Left renal pelvis (tissue), 4 donors: ENCODE data around the gene FBRSL1. TPM values are rescaled to one million over a fixed set of nuclear protein-coding genes. Genes with fewer than 3 reads are reported as not detected.
"Not testable (repeated sequence)": the region's sequence is repeated elsewhere in the genome, so short reads cannot be mapped to it uniquely, and the experiment has no call there.

Experiments used
- DNase-seq, 4 donors: peaks; one replicate each; pipeline ENCODE4 v3.0.0-alpha.2; 2013; ENCODE audit warnings: low read depth in 4 of 4, low spot score in 3 of 4
- polyA plus RNA-seq, 4 donors: library from polyadenylated mRNA; unstranded; fragments of 120-200 nt; gene quantifications; one replicate each; pipeline ENCODE4 v1.2.1, GENCODE V29; 2013; ENCODE audit not compliant: insufficient read length in 4 of 4

Gene FBRSL1
- polyA plus RNA-seq, 4 donors, result 34.5 to 93.9 (median 48.2) TPM

DNA sequence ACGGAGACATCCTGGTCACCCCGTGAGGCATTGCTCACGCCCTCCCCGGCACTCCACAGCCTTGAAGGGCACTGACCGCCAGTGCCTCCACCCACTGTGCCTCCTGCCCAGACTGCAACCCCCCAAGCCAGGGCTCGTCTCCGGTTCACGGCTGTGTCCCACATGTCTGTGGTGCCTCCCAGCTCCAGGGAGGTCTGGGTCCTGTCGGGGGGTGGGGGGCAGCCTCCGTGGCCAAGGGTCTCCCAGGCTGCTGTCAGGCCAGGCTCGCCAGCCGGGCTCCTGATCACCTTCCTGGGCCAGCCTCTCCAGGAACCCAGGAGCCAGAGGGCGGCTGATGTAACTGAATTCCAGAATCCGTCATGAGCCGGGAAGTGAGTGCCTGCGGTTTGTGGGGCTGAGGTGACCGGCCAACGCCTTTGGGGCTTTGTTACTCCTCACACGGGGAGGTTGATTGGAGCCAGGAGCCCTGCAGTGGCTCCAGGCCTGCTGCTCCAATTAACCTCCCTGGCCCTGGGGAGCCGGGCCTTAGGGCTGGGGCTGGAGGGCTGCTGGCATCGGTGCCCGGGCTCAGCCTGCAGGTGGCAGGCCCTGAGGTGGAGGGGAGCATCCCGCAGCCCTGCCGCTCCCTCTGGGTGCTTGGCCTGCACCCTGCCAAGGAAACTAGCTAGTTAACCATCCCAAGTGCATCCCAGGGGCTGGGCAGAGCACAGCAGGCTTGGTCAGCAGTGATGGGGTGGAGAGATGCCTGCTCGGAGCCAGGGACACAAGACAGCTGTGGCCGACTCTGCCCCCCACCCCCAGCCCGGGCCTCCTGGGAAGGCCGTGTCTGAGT lies 36.4 kb upstream of the FBRSL1 start:
- no peak for DNase-seq

DNA sequence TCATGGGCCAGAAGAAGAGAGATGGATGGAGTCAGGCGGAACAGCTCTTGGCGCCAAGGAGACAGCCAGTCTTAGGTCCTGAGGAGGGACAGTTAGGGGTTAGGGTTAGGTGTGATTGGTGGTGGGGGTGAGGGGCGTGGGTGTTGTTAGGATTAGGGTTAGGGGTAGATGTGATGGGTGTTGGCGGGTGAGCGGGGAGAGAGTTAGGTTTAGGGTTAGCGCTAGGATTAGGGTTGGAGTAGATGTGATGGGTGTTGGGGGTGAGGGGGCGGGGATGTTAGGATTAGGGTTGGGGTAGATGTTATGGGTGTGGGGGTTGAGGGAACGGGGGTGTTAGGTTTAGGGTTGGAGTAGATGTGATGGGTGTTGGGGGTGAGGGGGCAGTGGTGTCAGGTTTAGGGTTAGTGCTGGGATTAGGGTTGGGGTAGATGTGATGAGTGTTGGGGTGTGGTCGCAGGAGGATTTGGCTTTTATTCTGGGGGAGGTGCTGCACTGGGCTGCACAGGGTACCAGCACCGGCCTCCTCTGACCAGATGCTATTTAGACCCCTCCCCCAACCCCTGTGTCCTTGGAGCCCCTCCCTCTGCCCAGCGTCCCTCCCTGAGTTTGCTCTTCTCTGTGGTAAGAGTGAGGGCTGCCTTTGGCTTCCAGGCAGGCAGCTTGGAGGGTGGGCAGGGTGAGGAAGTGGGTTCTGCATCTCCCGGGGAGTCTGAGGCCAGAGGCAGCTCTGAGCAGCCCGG lies 35.6 kb upstream of the FBRSL1 start:
- no peak for DNase-seq

DNA sequence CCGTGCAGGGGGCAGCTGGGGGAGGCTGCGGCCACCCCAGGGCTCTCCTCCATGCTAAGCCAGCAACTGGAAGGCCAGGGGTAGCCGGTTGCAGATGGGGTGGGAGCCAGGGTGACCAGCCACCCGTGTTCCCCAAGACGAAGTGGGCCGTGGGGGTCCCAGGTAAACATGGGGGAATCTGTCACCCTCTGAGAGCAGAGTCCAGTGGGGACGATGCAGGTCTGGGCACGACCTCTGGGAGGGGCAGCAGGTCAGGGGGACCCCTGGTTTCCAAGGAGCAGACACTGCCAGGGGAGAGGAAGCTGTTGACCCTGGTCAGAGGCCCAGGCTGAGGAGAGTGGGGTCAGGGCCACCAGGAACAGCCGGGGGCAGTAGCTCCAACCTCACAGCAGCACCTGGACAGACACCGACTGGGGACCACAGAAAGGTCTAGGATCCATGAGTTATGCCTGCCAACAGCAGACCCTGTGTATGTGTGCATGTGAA lies 35.0 kb upstream of the FBRSL1 start:
- no peak for DNase-seq

DNA sequence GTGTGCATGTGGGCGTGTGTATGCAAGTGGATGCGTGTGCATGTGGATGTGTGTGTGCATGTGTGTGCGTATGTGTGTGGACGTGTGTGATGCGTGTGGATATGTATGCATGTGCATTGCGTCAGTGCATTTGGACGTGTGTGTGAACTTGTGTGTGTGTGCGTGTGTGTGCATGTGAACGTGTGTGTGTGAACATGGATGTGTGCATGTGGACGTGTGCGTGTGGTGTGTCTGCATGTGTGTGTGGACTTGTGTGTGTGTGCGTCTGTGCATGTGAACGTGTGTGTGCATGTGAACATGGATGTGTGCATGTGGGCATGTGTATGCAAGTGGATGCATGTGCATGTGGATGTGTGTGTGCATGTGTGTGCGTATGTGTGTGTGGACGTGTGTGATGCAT lies 34.4 kb upstream of the FBRSL1 start:
- no peak for DNase-seq

DNA sequence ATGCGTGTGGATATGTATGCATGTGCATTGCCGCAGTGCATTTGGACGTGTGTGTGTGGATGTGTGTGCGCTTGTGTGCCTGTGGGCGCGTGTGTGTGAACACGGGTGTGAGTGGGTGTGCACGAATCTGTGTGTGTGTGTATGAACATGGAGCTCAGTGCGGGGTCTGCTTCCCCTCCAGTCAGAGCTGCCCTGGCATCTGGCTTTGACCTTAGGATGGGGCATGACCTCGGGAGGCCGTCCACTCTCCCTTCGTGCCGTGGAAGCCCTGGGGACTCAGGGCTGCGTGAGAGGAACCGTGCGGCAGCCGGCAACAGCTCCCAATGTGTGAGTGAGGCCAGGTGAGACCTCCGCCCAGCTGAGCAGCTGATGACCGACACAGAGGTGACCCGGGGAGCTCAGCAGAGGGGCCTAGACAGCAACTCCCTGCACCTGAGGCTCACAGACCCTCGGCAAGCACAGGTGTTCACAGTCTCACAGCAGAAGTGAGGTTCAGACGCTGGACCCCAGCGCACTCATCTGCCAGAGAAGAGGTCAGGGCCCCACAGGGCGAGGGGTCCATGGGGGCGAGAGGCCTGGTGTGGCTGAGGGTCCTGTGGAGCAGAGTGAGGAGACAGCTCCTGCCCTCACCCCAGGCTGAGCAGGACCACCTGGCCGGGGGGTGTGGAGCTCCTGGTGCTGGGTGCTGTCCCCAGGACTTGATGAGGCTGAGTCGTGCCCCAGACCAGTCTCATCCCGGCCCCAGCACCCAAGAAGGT lies 33.6 kb upstream of the FBRSL1 start:
- no peak for DNase-seq

DNA sequence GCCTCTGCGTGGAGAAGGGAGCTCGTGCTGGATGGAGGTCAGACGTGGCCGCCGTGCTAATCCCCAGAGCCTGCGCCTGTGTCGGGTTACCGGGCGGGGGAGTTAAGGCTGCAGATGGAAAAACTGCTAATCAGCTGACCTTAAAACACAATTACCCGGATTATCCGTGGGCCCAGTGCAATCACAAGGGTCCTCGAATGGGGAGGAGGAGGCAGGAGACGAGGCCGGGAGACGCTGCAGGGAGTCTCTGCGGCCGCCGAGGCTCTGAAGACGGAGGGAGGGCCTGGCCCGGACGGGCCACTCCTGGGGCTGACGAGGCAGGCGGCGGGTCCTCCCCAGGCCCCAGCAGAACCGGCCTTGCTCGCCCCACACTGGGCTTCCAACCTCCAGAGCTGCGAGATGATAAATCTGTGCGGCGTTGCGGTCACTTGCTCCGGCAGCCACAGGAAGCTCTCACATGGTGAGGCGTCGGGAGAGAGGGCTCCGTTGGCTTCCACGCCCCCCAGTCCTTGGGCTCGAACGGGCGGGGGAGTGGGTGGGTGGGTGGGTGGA lies 32.9 kb upstream of the FBRSL1 start:
- DNase-seq, result no peak

DNA sequence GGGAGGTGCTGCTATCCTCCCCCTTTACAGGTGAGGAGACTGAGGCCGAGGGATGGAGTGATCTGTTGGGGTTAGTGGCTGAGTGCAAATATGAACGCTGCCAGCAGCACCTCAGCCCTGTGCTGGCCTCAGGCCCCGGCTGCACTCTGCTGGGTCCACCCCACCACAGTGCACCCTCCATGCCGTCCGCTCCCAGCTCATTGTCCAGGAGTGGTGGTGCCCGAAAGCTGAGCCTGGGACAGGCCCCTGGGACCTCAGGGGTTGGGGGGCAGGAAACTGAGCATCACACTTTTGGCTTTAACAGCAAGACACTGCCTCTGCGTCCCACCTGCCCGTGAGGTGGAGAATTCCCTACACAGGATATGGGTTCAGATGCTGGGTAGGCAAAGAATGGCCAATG lies 31.5 kb upstream of the FBRSL1 start:
- no peak for DNase-seq

DNA sequence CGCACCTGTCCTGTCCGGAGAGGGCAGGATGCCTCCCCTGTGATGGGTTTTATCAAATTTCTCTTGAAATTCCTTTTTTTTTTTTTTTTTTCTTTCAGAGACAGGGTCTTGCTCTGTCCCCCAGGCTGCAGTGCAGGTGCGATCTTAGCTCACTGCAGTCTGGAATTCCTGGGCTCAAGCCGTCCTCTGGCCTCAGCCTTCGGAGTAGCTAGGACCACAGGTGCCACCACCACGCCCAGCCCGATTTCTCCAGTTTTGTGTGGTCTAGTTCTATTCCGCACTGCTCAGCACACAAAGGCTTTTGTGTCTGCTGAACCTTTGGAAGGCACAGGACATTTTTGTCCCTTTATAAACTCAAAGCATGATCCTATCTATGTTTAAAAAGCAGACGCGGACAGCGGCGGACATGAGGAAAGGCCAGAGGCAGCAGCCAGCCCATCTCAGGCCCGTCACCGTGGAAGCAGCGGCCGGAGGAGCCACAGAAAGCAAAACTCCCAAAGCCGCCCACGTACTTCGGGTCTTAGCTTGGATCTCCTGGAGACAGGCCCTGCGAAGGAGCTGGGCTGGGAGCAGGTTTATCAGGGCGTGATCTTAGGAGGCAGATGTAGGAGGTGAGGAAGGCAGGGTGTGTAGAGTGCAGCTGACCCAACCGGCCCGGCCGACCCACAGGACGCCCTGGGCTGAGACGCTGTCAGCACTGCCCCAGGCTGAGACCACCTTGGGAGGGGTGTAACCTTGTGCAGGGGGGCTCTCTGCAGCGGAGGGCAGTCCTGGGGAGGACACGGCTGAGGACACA lies 30.9 kb upstream of the FBRSL1 start:
- DNase-seq, result no peak

DNA sequence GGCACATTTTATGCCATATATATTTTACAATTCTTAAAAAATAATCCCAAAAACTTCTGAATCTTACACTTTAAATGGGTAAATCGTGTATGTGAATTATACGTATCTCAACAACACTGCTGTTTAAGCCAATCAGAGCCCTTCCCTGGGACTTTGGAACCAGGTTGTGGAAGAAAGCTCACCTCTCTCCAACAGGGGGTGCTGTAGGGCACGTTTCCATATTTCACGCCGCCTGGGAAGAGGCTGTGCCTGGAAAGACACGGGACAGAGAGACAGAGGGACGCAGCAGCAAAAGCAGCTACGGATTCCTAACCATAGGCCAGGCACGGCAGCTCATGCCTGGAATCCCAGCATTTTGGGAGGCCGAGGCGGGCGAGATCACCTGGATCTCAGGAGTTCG lies 29.4 kb upstream of the FBRSL1 start:
- DNase-seq, result no peak

DNA sequence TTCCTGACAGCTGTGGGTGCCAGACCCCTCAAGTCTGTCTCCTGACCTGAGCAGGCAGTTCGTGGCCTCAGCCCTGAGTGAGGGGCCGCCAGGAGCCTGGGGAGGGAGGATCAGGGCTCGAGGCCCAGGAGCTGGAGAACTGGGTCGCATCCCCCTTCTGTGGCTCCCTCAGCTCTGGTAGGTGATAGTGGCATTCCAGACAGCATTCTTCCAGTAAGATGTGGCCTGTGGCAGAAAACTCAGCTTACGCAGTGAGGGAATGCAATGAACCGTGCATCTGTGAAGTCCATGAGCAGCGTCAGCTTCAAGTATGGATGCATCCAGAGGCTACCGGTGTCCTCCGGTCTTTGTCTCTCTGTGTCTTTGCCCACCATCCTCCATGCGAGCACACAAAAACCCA lies 28.4 kb upstream of the FBRSL1 start:
- no peak for DNase-seq

DNA sequence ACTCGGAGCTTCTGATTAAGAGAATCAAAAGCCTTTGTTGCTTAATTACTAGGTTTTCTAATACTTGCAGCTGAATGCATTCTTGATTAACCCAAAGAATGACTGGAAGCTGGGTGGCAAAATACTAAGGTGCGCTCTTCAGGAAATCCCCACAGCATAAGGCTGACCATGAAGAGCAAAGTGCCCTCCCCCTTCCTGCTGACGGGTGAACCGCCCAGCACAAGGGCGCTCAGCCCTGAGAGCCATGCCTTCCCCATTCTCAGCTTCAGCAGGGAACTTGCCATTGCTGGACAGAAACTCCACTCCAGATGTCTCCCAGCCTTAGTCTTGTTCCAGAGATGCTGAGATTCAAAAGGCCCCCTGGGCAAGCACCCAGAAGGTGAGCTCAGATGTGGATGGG lies 27.2 kb upstream of the FBRSL1 start:
- no peak for DNase-seq

DNA sequence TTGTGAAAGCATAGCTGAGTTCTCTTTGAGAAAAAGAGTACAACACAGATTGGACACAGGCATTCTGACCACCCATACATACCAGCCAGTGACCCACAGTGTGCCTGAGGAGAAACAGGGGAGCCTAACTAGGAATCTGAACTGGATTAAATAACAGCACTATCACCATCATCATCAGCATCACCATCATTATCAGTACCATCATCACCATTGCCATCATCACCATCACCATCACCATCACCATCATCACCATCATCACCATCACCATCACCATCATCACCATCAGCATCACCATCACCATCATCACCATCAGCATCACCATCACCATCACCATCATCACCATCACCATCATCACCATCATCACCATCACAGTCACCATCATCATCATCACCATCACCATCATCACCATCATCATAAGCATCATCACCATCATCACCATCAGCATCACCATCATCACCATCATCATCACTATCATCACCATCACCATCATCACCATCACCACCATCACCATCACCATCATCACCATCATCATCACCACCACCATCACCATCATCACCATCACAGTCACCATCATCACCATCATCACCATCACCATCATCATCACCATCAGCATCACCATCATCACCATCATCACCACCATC lies 26.5 kb upstream of the FBRSL1 start:
- DNase-seq, result not testable (repeated sequence)

DNA sequence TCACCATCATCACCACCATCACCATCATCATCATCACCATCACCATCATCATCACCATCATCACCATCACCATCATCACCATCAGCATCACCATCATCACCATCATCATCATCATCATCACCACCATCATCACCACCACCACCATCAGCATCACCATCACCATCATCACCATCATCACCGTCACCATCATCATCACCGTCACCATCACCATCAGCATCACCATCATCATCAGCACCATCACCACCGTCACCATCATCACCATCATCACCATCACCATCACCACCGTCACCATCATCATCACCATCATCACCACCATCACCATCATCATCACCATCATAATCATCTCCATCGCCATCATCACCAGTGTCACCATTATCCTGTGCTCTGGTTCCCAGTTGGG lies 25.6 kb upstream of the FBRSL1 start:
- not testable (repeated sequence) for DNase-seq

DNA sequence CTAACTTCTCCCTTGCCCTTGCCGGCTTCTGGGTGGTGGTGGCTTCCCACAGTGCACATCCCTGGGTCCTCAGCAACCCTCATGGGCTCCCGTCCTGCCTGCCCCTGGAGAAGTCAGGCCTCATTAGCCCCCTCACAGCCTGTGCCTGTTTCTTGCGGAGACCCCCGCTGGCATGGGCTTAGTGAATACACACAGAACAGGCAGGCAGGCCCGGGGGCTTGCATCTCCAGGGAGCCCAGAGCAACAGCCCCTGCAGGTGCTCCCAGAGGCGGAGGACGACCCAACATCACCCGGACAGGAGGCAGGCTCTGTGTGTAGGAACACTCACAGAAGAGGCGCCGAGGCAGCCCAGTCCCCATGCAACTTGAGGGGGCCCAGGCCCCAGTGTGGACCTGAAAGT lies 25.1 kb upstream of the FBRSL1 start:
- no peak for DNase-seq

DNA sequence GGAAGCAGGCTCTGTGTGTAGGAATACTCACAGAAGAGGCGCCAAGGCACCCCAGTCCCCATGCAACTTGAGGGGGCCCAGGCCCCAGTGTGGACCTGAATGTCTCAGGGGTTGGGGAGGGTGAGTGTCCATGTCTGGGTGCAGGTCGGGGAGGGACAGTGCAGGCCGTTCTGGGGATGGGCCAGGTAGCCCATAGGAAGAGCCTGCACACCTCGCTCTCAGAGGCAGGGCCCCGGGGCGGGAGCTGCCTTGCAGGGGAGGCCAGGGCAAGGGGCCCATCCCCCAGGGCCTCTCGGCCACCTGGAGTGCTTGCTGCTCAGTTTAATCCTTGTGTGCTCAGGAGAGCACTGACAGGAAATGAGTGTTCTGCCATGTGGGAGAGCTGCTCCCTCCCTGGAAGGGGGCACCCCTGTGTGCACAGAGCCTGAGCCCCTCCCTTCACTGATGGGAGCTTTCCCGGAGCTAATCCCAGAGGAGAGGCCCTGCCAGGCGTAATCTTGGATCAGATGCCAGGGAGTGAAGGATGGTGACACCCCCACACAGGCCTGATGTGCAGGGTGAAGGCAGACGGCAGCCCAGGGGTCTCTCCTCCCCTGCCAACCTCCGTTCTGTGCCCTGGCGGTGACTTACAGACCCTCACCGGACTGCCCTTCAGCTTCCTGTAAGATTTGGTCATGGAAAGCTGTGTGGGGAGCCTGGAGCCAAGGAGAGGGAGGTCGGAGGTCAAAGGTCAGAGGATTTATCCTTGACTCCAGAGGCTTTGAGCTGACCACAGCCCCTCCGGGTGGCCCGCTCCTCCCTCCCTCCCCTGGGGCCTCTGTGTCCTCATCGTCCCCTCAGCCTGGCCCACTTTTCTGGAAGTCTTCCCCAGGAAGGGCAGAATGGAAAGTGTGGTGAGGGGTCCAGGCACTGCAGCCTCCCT lies 24.4 kb upstream of the FBRSL1 start:
- DNase-seq, result no peak

DNA sequence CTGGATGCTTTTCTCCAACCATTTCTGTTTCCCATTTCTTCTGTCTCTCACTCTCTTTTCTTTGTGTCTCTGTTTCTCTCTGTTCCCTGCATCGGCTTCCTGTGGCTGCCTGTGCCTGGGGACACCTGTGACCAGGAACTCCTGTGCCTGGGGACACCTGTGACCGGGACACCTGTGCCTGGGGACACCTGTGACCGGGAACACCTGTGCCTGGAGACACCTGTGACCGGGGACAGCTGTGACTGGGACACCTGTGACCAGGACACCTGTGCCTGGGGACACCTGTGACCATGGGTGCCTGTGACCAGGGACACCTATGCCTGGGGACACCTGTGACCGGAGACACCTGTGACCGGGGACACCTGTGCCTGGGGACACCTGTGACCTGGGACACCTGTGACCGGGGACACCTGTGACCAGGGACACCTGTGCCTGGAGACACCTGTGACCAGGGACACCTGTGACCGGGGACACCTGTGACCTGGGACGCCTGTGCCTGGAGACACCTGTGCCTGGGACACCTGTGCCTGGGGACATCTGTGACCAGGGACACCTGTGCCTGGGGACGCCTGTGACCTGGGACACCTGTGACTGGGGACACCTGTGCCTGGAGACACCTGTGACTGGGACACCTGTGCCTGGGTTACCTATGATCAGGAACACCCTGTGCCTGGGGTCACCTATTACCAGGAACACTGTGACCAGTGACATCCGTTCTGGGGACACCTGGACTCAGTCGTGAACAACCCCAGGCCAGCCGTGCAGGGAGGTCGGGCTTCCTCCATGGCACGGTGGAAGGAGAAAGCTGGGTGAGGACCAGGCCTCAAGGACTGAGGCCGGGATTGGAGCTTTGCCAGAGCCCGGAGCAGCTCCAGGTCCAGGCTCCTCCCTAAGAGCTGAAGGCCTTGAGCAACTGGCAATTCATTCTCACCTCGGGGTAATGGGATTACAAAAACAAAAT lies 23.4 kb upstream of the FBRSL1 start:
- DNase-seq, result no peak

DNA sequence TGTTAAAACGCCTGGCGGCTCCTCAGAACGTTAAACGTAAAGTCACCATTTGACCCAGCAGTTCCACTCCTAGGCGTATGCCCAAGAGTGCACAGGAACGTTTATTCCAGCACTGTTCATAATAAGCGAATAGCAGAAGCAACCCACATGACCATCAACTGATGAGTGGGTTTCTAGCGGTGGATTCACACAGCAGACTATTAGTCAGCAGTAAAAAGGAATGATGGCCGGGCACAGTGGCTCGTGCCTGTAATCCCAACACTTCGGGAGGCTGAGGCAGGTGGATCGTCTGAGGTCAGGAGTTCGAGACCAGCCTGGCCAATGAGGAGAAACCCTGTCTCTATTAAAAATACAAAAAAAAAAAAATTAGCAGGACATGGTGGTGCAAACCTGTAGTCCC lies 22.4 kb upstream of the FBRSL1 start:
- no peak for DNase-seq
